ENCODE measurements around the gene THSD4.
A peak's percentile ranks its signal among the peaks of the same experiment; 100 is the strongest.

THSD4 gene

DNA sequence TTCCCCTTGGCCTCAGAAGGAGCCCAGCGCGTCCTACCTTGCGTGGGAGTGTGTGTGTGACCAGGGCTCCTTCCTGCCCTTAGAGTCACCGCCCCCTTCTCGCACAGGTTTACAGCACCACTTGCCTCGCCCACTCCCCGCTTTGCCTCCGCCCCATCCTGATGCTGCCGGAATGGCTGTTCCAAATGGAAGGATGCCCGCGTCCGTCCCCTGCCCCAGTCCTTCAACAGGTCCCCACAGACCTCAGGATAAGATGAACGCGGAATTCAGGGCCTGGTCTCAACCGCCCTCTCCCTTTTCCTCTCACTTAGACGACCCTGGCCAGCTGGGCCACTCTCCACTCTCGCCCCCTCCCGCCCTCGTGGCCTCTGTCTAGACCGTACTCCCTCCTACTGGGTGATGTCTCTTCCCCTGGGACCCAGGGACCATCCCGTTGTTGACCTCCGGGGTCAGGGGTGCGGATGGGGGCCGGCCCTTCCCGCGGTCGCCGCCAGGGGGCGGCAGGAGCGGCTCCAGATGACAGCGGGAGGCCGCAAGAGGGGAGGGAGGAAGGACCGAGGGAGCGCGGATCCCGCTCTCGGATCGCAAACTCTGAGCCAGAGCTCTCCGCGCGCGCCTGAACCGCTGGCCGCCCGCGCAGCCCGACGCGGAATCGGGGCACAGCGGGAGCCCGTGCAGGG, at the start of gene THSD4:
Gene THSD4 (plus strand): TSS at position 585 of the 680 bp plus-strand sequence.
- peak; percentile 67 for DNase-seq (ENCODE audit: low read depth)

DNA sequence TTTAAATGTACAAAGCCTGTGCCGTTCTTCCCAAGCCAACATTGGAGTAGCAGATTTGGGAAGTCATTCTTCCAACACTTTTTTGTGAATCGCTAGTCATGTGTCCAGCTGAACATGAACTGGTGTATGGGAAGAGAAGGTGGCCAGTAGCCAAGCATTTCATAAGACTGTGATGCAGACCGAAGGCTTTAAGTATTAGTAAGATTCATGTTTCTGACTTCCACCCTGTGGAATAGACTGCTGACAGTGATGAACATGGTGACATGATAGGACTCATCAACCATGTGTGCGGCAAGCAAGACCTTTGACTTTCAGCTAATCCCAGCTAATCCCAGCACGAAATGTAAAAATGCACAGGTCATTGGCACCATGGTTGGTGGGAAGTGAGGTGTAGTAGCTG, 48.3 kb upstream of the THSD4 start:
- no peak for DNase-seq (ENCODE audit: low read depth)

DNA sequence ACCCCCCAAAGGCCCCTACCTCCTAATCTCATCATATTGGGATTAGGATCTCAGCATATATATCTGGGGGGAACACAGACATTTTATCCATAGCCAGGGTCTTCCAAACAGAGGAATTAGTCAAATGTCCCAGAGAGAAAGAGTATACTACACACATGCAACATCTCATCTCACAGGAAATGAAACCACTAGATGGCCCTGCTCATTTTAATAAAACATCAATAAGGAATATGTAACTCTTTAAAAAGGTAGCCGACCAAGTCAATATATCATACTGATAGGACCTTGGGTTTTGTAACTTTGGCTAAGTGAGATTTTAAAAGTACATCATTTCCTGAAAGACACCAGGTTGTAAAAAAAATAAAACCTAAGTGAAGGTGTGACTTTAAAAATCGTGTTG, 45.6 kb upstream of the THSD4 start:
- no peak for DNase-seq (ENCODE audit: low read depth)

GRCh38 chr15:71071529-71071928, 43.7 kb upstream of the THSD4 start:
- no peak for DNase-seq (ENCODE audit: low read depth)

DNA sequence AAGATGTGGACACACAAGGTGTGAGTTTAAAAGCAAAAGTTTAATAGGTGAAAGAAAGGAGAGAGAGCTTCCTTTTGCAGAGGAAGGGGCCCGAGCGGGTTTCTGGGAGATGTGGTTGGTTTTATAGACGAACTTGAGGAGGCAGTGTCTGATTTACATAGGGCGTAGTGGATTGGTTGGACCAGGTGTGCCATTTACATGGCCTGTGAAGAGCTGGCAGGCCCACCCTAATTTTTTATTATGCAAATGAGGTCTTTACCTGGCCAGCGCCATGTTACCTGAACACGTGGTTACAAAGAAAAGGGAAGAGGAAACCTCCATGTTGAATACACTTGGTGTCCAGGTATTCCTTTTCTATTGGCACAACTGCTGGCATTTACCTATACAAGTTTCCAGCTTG, 42.8 kb upstream of the THSD4 start:
- DNase-seq (ENCODE audit: low read depth): no peak

DNA sequence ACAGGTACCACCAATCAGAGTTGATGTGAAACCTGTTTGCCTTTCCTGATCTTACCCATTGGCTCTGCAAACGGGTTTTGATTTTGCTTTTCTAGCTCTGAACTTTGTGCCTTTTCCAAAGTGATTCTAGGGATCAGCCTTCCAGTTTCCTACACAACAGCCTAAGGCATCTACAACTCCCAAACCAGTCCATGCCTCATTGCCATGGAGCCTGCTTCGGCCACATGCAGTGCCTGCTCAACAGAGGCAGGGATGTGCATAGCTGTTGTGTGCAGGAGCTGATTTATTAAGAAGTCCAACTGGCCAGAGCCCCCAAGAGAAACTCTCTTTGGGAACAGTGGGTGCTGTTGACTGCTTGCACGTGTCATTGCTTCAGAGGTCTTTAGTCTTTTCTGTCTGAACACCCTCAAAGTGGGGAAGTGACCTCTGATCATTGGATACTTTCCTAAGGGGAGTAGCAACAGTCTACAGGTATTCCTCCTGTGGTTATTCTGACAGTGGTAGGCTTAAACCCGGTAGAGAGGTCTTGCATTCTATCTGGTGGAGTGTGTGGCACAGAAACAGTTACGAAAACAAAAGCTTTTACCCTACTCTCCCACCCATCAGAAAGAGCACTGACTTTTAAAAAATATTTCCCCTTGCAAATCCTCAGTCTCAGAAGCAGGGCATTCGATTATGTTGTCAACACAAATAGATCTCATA, 36.6 kb upstream of the THSD4 start:
- DNase-seq (ENCODE audit: low read depth): no peak

GRCh38 chr15:71079208-71080044, 35.8 kb upstream of the THSD4 start:
- DNase-seq (ENCODE audit: low read depth): no peak

GRCh38 chr15:71080166-71080565, 35.1 kb upstream of the THSD4 start:
- DNase-seq (ENCODE audit: low read depth): no peak

- DNase-seq (ENCODE audit: low read depth): no peak
Observed at GRCh38 chr15:71080705-71081104, 34.6 kb upstream of the THSD4 start.

- no peak for DNase-seq (ENCODE audit: low read depth)
Observed at GRCh38 chr15:71082803-71083202, 32.5 kb upstream of the THSD4 start.

DNA sequence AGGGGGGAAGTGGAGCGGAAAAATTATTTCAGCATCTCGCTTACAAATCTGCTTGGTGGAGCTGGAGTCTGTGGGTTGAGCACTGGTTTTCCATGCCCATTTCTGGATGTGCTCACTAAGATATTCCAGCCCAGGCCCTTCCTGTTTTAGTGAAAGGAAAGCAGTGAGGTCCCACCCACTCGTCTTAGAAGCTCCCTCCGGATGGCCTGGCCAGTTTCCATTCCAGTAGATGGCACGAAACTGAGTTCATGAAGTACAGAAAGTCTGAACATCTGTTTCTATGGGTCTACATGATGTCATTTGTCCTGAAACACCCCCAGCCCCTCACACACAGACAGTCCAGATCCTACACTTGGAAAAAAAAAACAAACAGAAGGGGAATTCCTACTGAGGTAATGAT, 31.9 kb upstream of the THSD4 start:
- DNase-seq (ENCODE audit: low read depth): no peak

DNA sequence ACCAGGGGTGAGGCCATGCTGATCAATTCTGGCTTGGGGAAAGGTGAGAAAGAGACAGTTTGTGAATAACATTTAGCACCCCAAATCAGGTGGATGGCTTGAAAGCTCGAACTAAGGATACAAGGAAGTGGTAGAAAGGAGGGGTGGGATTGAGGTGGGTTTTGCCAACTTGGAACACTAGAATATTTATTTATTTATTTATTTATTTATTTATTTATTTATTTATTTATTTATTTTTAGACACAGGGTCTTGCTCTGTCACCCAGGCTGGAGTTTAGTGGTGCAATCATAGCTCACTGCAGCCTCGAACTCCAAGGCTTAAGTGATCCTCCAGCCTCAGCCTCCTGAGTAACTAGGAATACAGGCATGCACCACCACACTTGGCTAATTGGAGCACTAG, 31.0 kb upstream of the THSD4 start:
- no peak for DNase-seq (ENCODE audit: low read depth)

GRCh38 chr15:71085809-71086208, 29.5 kb upstream of the THSD4 start:
- DNase-seq (ENCODE audit: low read depth): no peak

DNA sequence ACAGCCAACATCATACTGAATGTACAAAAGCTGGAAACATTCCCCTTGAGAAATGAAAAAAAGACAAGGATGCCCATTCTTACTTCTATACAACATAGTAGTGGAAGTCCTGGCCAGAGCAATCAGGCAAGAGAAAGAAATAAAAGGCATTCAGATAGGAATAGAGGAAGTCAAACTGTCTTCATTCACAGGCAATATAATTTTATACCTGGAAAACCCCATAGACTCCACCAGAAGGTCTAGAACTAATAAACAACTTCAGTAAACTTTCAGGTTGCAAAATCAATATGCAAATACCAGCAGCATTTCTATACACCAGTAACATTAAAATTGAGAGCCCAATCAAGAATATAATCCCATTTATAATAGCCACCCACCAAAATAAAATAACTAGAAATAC, 27.1 kb upstream of the THSD4 start:
- DNase-seq (ENCODE audit: low read depth): no peak

- no peak for DNase-seq (ENCODE audit: low read depth)
Observed at GRCh38 chr15:71088683-71089082, 26.6 kb upstream of the THSD4 start.

DNA sequence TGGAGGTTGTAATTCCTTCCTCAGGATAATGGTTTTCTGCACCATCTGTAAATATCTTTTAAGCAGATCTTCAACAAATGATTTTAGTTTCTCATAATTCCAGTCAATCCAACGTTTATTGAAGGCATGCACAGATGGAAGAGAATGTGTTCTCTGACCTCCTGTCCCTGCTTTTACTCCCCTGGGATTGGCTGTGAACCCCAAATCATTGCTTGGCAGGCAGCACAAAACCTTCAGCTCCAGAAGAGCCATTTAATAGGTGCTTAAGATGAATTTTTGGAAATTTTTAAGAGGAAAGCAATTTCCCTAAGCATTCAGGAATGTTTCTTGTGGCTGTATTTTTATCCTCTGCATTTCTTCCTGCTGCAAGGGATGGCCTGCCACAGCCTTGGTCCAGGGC, 25.5 kb upstream of the THSD4 start:
- DNase-seq (ENCODE audit: low read depth): no peak

GRCh38 chr15:71091601-71092000, 23.7 kb upstream of the THSD4 start:
- DNase-seq (ENCODE audit: low read depth): no peak

DNA sequence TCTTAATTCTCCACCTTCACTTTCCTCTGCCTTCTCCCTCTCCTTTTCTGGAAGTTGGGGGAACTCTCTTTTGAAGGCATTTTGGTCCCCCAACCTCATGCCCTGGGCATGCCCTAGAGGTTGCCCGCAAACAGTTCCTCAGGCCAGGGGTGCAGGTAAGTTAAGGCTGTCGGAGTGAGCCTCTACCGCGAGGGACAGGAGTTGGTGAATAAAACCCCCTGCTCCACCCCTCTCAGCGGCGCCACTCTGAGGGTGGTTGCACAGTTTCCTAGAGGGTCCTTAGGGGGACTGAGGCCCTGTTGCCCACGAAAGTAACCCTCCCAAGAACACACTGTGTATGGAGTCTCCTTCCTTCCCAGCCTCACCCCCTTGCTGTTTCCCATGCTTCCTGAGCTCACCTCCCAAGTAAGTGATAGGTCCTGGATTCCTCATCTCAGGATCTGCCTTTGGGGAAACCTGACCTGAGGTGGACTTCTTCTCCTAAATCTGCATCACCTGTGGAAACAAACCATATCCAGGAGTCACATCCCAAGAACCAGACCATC, 23.1 kb upstream of the THSD4 start:
- DNase-seq (ENCODE audit: low read depth): no peak

- no peak for DNase-seq (ENCODE audit: low read depth)
Observed at GRCh38 chr15:71093054-71094024, 21.9 kb upstream of the THSD4 start.

- DNase-seq (ENCODE audit: low read depth): no peak
Observed at GRCh38 chr15:71094137-71094536, 21.1 kb upstream of the THSD4 start.

DNA sequence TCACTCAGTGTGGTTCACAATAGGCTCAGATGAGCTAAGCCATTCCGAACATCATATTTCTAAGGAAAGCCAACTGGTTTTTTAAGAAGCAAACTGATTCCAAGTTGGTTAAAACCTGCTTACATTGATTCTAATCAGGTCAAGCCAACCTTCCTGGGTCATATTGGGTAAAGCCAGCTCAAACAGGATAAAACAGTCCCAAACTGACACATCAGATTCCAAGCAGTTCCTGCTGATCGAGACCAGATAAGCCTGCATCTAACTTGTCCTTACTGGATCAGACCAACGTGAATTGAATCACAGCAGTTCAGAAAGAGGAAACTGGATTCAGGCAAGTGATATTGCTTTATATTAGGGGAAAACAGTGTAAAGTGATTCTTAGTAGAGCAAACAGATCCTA, 18.6 kb upstream of the THSD4 start:
- DNase-seq (ENCODE audit: low read depth): no peak

- no peak for DNase-seq (ENCODE audit: low read depth)
Observed at GRCh38 chr15:71097890-71098289, 17.4 kb upstream of the THSD4 start.
